Testis (tissue), 3 donors: ENCODE measurements around the gene C1orf56. TPM values are rescaled to one million over a fixed set of nuclear protein-coding genes. Genes with fewer than 3 reads are reported as not detected.

ENCODE experiments used
- DNase-seq: peaks from one replicate; pipeline ENCODE4 v3.0.0-alpha.2; 2019
- H3K27ac ChIP-seq, 2 donors: fragments of 200-600 bp; sonication (generic); one replicate each; pipeline ENCODE4 v1.5.1; 2019
- H3K27me3 ChIP-seq: fragments of 200-600 bp; sonication (generic); one replicate; pipeline ENCODE4 v1.5.1; 2019
- H3K36me3 ChIP-seq: fragments of 200-600 bp; sonication (generic); one replicate; pipeline ENCODE4 v1.5.1; 2017; ENCODE audit warnings: low read depth; ENCODE audit errors: missing control alignments
- H3K4me1 ChIP-seq: fragments of 200-600 bp; sonication (generic); one replicate; pipeline ENCODE4 v1.5.1; 2019
- H3K4me3 ChIP-seq, 2 donors: fragments of 200-600 bp; sonication (generic); one replicate each; pipeline ENCODE4 v1.5.1; 2017 to 2019
- H3K9me3 ChIP-seq: fragments of 200-600 bp; sonication (generic); one replicate; pipeline ENCODE4 v1.5.1; 2017
- POLR2A ChIP-seq: fragments of 450-650 bp; IDR thresholded peaks from one replicate; pipeline ENCODE4 v1.6.1; 2017; ENCODE audit warnings: antibody characterized with exemption, mild to moderate bottlenecking, moderate library complexity
- WGBS, 2 donors: methylation state at CpG; one replicate each; pipeline ENCODE4 v1.1.5; 2018; 5-methylcytosine and 5-hydroxymethylcytosine counted together
- intact Hi-C: fragments of 100-400 bp; cut with DNase I; formaldehyde crosslinking; loops from one replicate; pipeline ENCODE4 v1.15.1; 2023; ENCODE audit warnings: low total_unique reads
- polyA plus RNA-seq: library from polyadenylated mRNA; stranded (reverse); fragments of 350-450 nt; fragmentation: Illumina TruSeq; extraction: RNeasy Lipid Tissue Mini Kit (QIAGEN cat#74804); gene quantifications from one replicate; pipeline ENCODE4 v1.2.3, GENCODE V29; 2014; ENCODE audit warnings: low read depth, low replicate concordance; ENCODE audit not compliant: insufficient read depth
- total RNA-seq, 2 donors: library from RNA; depleted of rRNA; stranded (reverse); fragments of >200 nt; gene quantifications; one replicate each; pipeline ENCODE4 v1.2.3, GENCODE V29; 2016
- TF ChIP-seq, protein P1 (sequence below), 3 experiments: fragments of 450-650 bp in 2 of 3; fragments of 200-600 bp in 1 of 3; sonication (generic) in 1 of 3; IDR thresholded peaks; one replicate each; pipeline ENCODE4 v1.5.1; 2016 to 2019; ENCODE audit warnings: antibody characterized with exemption in 3 of 3, mild to moderate bottlenecking in 2 of 3, moderate library complexity in 1 of 3

C1orf56 gene
- total and polyA plus RNA-seq, 3 donors from 2014 or later = 57.3 to 145 (median 78.4) TPM

DNA sequence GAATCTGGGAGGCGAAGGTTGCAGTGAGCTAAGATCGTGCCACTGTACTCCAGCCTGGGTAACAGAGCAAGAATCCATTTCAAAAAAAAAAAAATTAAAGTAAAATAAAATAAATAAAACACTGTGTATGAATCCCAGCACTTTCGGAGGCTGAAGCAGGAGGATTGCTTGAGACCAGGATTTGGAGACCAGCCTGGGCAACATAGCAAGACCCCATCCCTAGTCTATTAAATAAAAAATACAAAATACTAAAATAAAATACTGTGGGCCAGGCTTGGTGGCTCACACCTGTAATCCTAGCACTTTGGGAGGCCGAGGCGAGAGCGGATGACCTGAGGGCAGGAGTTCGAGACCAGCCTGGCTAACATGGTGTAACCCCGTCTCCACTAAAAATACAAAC lies 15.4 kb upstream of the C1orf56 start:
- no peaks in the 10 kb centered on the region for H3K9me3 ChIP-seq
- intact Hi-C loops = no loop called here
- no peak for TF ChIP-seq POLR2A
- TF ChIP-seq, protein P1, sequence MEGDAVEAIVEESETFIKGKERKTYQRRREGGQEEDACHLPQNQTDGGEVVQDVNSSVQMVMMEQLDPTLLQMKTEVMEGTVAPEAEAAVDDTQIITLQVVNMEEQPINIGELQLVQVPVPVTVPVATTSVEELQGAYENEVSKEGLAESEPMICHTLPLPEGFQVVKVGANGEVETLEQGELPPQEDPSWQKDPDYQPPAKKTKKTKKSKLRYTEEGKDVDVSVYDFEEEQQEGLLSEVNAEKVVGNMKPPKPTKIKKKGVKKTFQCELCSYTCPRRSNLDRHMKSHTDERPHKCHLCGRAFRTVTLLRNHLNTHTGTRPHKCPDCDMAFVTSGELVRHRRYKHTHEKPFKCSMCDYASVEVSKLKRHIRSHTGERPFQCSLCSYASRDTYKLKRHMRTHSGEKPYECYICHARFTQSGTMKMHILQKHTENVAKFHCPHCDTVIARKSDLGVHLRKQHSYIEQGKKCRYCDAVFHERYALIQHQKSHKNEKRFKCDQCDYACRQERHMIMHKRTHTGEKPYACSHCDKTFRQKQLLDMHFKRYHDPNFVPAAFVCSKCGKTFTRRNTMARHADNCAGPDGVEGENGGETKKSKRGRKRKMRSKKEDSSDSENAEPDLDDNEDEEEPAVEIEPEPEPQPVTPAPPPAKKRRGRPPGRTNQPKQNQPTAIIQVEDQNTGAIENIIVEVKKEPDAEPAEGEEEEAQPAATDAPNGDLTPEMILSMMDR (IDR thresholded peaks at IDR 0.05) = no peak
- 97 to 98% methylated on average over 8 of the region's 8 CpGs for WGBS, 2 donors
- H3K4me3 ChIP-seq = no peak overlapping the region
- no peak for DNase-seq
- no peaks in the 10 kb centered on the region for H3K4me1 ChIP-seq
- no peaks in the 10 kb centered on the region for H3K36me3 ChIP-seq
- H3K27ac ChIP-seq = no peak overlapping the region
- H3K27me3 ChIP-seq = no peaks in the 10 kb centered on the region

DNA sequence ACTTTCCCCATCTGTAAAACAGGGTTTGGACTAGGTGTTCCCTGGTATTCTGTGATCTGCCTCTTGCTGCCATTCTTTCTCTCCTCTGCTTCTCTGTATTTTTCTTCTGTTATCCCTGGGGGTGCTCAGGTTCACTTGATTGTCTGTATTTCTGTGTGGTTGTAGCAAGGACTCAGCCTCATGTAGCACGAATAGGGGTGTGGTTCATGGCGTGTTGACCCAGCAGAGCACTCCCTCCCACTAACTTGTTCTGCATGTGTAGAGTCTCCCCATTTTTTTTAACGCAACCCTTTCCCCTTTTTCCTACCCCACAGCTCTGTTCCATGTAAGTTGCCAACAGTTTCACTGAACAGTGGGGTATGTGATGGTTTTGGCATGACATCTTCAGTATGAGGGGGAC lies 12.4 kb upstream of the C1orf56 start:
- H3K4me3 ChIP-seq = no peak overlapping the region
- WGBS, 2 donors = 85 to 86% methylated on average over 3 of the region's 3 CpGs
- H3K27ac ChIP-seq = no peak overlapping the region
- no peaks in the 10 kb centered on the region for H3K4me1 ChIP-seq
- intact Hi-C loops = no loop called here
- H3K27me3 ChIP-seq = no peaks in the 10 kb centered on the region
- no peak for DNase-seq
- H3K36me3 ChIP-seq = no peaks in the 10 kb centered on the region
- no peaks in the 10 kb centered on the region for H3K9me3 ChIP-seq
- no peak for TF ChIP-seq POLR2A
- TF ChIP-seq, protein P1 (IDR thresholded peaks at IDR 0.05) = no peak

DNA sequence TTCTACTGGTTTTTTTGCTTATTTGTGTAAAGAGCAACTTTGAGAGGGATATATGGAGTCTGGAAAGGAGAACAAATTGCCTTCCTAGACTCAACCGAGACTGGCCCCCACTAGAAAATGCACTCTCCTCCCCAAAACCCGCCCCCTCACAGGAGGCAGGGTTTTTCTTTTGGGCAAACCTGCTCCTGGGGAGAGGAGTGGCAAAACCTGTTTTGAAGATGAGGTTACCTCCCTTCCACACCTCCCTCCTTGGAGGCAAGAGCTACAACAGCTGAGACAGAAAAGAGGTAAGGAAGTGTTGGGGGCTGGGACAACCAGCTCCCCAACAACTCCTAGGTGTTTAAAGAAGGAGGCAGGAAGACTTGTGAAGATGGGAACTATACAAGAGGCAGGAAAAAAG lies 11.2 kb upstream of the C1orf56 start, which contains the start of gene BNIPL:
BNIPL (plus strand) TSS at position 231 of the 400 bp plus-strand sequence; CDS start at position 371, 140 bp downstream.
- TF ChIP-seq, protein P1 (IDR thresholded peaks at IDR 0.05) = no peak
- no peaks in the 10 kb centered on the region for H3K4me1 ChIP-seq
- no peaks in the 10 kb centered on the region for H3K36me3 ChIP-seq
- H3K27me3 ChIP-seq = no peaks in the 10 kb centered on the region
- no peaks in the 10 kb centered on the region for H3K9me3 ChIP-seq
- intact Hi-C loops = no loop called here
- 45 to 50% methylated on average over 2 of the region's 2 CpGs for WGBS, 2 donors
- H3K27ac ChIP-seq = no peak within 1 kb of the TSS
- no peak within 1 kb of the TSS for H3K4me3 ChIP-seq
- DNase-seq = no peak

DNA sequence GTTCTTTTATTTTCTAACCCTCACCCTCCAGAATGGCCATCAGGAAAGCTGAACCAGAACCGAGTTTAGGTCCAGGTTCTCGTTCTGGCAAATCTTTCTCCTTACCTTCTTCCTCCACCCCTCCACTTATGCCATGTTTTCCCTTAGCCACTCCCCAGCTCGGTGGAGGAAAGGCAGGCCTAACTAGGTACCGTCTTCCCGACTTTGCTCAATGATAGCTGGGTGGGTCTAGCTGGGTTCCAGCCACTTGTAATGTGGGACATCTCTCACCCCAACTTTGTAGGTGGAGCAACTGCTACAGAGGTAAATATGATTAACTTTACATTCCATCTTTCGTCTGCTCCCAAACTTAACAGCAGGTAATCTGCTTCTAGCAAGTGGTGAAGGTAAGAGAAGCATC lies 10.5 kb upstream of the C1orf56 start:
- H3K4me3 ChIP-seq = no peak overlapping the region
- no peaks in the 10 kb centered on the region for H3K4me1 ChIP-seq
- no peaks in the 10 kb centered on the region for H3K27me3 ChIP-seq
- no peak overlapping the region for H3K27ac ChIP-seq
- intact Hi-C loops = no loop called here
- 83 to 91% methylated on average over 6 of the region's 6 CpGs for WGBS, 2 donors
- TF ChIP-seq, protein P1 (IDR thresholded peaks at IDR 0.05) = no peak
- TF ChIP-seq POLR2A = no peak
- H3K9me3 ChIP-seq = no peaks in the 10 kb centered on the region
- DNase-seq = no peak
- no peaks in the 10 kb centered on the region for H3K36me3 ChIP-seq

DNA sequence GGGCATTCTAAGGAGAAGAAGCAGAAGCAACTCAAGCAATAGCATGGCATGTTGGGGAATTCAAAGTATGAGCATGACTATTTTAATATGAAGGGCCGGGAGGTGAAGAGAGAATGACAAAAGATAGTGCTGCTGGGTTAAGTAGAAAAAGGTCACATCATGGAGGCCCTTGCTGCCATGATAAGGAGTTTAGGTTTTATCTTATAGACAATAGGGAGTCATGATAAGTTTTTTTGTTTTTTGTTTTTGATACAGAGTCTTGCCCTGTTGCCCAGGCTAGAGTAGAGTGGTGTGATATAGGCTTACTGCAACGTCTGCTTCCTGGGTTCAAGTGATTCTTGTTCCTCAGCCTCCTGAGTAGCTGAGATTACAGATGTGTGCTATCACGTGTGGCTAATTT lies 8.0 kb upstream of the C1orf56 start:
- Histone ChIP-seq H3K4me1 (no peaks in the 10 kb centered on the region), H3K27ac (no peak overlapping the region), H3K9me3 (no peaks in the 10 kb centered on the region), H3K4me3 (no peak overlapping the region), H3K36me3 (no peaks in the 10 kb centered on the region), H3K27me3 (no peaks in the 10 kb centered on the region)
- no peak for DNase-seq
- intact Hi-C loops = no loop called here
- WGBS, 2 donors = 90% methylated on average over 3 of the region's 3 CpGs
- TF ChIP-seq POLR2A = no peak
- TF ChIP-seq, protein P1 (IDR thresholded peaks at IDR 0.05) = no peak
